ENCODE measurements around the gene ATG13.
"Not testable (repeated sequence)": the region's sequence is repeated elsewhere in the genome, so short reads cannot be mapped to it uniquely, and the experiment has no call there.

ATG13 gene

DNA sequence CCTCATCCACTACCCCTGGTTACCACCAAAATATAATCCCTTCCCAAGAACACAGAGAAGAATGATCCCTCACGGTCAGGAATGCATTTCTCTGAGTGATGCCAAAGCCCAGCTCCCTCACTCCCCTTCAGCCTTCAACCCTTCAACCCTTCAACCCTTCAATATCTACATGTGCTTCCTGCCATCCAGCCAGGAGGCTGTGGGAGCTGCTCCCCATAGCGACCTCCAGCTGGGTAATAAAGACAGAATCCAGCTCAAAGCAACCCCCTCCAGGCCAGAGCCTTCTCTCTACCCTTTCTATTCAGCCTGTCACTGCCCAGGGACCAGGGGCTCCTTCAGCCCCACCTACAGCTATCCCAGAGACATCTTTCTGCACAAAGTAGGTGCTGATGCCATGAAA lies 80.4 kb downstream of the ATG13 start:
- no peak for DNase-seq (ENCODE audit: low read depth)

DNA sequence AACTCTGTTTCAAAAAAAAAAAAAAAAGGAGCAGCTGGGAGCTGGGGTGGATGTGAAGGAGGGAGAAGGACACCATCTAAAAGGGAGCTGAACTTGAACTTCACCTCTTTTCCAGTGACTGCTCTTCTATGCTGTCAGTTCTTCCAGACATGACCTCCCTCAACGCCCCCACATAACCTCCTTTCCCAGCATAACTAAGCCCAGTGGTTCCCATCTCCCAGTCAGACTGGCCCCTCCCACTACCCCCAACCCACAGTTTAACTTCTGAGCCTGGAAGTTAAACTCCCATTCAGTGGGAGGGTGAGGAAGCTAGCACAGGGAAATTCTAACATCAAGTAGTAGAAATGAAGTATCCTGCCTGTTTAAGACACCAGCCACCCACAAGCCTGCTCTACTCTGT lies 81.2 kb downstream of the ATG13 start:
- DNase-seq (ENCODE audit: low read depth), result no peak

DNA sequence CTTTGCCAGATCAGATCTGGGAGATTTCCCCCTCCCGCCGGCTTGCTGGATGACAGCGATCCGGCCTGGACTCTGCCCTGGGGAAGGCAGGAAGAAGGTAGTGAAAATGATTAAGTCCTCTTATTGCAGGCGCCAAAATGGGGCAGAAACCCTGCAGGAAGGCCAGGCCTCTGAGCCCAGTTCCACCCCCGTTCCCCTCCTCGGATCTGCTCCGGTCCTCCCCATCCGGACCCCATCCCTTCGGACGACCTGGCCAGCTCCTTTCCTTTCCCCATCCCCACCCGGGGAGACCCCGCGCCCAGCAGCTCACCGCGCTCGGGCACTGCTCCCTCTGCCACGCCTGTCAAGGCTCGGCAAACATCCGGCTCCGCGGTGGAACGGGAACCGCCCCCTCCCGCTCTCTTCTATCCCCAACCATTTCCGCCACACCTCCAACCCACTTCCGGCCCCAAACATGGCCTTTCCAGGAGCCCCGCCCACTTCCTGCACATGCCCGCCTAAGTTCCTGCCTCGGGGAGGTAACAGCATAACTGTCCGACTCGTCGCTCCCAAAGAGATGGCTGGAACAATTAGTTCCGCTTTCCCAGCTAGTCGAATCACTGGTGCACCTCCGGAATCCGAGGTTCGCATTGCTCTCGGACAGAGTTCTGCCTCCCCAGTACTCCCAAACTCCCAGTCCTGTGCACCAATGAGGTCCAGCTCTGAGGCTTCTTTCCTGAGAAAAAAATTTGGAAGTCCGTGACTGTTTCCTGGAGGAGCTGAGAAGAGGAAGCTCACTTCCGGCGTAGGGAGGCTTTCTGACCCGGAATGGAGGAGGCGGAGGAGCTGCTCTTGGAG lies 83.1 kb downstream of the ATG13 start, which contains the start of the genes ARHGAP1 and ZNF408:
ARHGAP1 (minus strand) TSS at position 379 of the 837 bp plus-strand sequence. CDS start 4,512 bp downstream, outside the sequence.
ZNF408 (plus strand) TSS at position 791 of the 837 bp plus-strand sequence; CDS start at position 808, 17 bp downstream.
- DNase-seq (ENCODE audit: low read depth), result peak; percentile 95

DNA sequence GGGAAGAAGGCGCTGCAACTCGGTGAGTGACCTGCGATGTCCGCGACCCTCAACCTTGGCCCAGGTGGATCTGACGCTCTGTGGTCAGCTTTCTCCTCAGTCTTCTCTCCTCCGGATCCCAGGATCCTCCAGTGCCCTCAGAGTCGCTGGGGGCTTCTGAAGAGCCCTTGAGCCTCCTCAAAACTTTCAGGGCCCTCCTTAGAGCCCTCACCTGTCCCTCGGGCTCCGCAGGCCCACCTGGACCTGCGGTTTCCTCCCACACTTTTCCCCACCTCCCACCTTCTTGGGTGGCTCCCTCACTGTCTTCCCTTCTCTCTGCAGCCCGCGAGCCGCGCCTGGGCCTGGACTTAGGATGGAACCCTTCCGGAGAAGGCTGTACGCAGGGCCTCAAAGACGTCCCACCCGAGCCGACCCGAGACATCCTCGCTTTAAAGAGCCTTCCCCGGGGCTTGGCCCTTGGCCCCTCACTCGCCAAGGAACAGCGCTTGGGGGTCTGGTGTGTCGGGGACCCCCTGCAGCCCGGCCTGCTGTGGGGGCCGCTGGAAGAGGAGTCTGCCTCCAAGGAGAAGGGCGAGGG lies 83.8 kb downstream of the ATG13 start:
- DNase-seq (ENCODE audit: low read depth), result no peak

DNA sequence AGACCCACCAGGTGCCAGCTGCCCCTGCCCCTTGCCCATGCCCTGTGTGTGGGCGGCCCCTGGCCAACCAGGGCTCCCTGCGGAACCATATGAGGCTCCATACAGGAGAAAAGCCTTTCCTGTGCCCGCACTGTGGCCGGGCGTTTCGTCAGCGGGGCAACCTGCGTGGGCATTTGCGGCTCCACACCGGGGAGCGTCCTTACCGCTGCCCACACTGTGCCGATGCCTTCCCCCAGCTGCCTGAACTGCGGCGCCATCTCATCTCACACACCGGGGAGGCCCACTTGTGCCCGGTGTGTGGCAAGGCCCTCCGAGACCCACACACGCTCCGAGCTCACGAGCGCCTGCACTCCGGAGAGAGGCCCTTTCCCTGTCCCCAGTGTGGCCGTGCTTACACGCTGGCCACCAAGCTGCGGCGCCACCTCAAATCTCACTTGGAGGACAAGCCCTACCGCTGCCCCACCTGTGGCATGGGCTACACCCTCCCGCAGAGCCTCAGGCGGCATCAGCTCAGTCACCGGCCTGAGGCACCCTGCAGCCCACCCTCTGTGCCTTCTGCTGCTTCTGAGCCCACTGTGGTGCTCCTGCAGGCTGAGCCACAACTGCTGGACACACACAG lies 87.8 kb downstream of the ATG13 start:
- DNase-seq (ENCODE audit: low read depth), result no peak

DNA sequence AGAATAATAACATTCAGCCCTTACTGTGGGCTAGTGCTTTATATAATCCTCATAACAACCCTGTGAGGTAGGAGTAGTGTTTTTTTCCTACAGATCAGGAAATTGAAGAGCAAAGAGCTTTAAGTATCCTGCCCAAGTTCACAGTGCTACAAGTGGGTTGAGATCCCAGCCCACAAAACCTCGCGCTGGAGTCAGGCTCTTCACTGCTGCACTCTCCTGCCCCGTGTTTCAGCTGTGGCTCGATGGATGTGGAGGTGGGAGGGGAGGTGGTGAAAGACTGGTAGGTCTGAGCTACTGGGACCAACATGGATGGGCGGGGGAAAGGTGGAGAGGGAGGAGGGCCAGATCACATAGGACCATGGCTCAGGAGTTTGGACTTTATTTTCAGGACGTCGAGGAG lies 89.5 kb downstream of the ATG13 start:
- DNase-seq (ENCODE audit: low read depth), result no peak

DNA sequence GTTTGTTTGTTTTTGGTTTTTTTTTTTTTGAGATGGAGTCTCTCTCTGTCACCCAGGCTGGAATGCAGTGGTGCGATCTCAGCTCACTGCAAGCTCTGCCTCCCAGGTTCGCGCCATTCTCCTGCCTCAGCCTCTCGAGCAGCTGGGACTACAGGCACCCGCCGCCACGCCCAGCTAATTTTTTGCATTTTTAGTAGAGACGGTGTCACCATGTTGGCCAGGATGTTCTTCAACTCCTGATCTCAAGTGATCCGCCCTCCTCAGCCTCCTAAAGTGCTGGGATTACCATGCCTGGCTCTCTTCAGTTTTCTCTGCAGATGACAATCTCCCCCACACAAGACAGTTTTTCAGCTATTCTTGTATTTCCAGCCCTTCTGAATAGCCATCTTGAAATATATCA lies 92.0 kb downstream of the ATG13 start:
- not testable (repeated sequence) for DNase-seq (ENCODE audit: low read depth)

DNA sequence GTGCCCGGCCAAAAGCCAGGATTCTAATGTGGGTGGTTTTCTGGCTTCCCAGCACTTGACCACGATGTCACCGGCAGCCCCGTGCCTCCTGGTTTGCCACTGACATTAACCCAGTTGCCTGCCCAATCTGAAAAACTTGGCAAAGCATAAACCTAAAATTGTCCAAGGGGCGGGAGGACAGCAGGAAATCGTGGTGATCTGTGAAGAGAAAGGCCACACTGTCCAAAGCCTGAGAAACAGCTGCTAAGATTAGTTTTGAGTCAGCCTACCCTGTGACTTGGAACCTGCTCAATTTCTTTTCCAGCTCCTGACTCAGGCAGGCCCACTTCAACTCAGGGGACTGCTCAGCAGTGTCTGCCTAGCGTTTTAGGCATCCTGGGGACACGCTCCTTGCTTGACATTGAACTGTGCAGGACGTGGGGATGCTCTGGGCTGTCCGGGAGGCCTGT lies 93.5 kb downstream of the ATG13 start:
- DNase-seq (ENCODE audit: low read depth), result peak; percentile 85

DNA sequence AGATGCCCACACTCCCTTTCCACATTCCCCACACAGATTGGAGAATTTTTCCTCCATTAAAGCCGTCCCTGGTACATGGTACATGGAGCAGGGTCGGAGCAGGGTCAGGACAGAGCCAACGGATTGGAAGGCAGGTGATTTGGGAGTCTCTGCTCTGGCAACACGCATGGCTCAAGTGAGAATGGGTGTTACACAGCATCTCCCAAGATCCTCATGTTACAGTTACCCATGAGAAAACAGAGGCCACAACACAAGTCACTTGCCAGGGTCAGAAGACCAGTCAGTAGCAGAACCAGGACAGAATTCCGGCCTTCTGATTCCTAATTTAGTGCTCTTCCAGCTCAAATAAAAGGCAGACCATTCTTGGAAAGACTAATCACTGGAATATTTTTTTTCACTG lies 94.0 kb downstream of the ATG13 start:
- DNase-seq (ENCODE audit: low read depth), result no peak

DNA sequence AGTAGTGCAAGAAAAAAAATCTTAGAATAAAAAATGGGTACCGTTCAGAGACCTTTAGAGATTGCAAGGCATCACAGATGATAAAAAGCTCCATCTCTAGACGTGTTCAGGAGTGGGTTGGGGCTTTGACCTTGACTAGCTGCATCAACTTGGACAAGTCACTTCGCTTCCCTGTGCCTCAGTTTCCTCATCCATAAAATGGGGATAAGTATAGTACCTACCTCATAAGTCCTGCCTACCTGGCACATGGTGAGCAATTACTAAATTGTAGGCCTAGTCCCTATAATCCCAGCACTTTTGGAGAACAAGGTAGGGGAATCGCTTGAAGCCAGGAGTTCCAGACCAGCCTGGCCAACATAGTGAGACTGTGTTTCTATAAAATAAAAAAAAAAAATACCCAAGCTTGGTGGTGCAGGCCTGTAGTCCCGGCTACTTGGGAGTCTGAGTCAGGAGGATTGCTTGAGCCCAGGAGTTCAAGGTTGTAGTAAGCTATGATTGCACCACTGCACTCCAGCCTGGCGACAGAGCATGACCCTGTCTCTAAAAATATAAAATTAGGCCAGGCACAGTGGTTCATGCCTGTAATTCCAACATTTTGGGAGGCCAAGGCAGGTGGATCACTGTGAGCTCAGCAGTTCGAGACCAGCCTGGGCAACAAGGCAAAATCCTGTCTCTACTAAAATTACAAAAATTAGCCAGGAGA lies 95.7 kb downstream of the ATG13 start:
- no peak for DNase-seq (ENCODE audit: low read depth)

DNA sequence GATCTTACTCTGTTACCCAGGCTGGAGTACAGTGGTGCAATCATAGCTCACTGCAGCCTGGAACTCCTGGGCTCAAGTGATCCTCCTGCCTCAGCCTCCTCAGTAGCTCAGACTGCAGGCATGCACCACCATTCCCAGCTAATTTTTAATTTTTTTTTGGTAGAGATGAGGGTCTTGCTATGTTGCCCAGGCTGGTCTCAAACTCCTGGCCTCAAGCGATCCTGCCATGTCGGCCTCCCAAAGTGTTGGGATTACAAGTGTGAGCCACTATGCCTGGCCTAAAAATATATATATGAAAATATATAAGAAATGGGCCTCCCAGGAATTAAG lies 100.4 kb downstream of the ATG13 start:
- not testable (repeated sequence) for DNase-seq (ENCODE audit: low read depth)

DNA sequence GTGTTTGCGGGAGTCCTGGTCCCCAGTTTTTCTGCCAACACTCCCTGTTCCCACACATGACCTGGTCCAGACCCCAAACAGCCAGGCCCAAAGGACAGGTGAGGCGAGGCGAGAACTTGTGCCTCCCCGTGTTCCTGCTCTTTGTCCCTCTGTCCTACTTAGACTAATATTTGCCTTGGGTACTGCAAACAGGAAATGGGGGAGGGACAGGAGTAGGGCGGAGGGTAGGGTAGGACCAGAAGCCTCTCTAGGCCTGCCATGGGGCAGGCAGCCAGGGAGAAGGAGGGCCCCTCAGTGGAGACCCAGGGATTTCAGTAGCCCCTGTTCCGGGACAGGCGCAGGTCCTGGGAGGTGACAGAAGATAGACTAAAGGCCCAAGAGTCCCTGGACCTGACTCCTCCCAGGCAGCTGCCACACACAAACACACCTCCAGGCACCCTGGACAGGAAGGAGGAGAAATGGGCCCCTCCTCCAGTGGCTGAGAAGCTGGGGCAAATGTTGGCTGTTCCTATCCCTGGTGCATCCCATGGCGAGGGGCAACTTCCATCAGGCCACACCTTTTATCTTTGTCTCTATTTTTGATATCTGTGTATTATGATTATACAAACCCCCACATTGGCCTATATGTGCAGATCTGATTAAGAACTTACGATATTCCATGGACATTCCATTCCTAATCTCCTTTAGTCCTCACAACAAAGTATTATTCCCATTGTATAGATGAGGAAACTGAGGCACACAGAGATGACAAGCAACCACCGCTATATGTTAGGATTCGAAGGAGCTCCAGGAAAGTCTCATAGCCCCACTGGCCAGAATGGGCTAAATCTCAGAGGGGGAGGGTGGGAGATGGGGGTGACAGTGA lies 101.0 kb downstream of the ATG13 start:
- DNase-seq (ENCODE audit: low read depth), result no peak

DNA sequence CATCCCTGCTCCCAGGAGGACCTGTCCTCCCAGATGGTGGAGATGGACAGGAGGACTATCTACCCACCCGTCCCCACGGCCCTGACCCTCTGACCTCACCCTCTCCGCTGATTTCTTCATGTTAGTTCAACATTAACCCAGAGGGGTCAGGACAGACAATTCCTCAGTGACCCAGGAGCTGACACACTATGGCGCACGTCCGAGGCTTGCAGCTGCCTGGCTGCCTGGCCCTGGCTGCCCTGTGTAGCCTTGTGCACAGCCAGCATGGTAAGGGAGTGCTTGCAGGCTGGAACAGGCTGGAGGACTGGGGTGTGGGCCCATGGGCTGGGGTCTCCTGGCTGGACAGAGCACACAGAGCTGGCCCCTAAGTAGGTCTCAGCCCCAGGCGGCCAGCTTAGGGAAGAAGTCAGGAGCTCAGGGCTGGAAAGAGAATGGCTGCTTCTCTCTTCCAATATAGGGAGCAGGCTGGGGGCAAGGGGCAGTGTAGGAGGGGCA lies 101.7 kb downstream of the ATG13 start, which contains the start of gene F2:
F2 (plus strand) TSS at position 166 of the 495 bp plus-strand sequence; CDS start at position 189, 23 bp downstream.
- DNase-seq (ENCODE audit: low read depth), result no peak

DNA sequence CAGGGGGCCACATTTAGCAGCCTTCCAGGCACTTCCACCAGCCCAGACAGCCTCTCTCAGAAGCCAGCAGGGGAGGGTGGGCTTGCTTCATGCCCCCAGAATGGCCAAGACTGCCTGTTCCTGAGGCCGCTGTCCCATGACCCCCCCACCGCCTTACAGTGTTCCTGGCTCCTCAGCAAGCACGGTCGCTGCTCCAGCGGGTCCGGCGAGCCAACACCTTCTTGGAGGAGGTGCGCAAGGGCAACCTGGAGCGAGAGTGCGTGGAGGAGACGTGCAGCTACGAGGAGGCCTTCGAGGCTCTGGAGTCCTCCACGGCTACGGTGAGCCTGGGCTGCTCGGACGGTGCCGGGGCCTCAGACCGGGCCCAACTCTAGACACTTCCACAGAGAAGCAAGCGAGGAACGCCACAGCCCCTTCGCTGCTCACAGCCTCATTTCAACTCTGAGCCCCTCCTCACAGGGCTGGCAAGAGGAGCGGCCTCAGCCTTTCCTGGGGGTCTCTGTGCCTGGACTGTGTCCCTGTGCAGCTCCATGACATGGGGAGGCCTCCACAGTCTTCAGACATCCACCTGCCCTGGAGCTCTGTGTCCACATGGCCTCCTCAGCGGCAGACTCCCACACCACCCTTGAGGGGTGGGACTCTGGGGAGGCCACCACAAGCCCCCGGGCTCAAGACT lies 102.3 kb downstream of the ATG13 start:
- no peak for DNase-seq (ENCODE audit: low read depth)

DNA sequence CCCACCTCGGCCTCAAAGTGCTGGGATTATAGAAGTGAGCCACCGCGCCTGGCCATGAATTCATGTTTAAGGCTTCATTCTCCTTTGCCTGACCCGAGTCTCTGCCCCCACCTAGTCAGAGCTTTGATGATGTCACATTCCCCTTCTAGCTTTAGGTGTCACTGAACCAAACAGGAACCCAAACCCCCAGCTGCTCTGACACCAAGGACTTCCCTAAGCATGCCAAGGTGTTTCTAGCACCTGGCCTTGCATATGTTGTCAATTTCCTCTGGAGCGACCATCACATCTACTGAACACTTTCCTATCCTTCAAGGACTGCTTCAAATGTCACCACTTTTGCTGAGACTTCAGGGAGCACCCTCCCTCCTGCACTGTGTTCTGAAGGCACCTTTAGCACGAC lies 103.9 kb downstream of the ATG13 start:
- DNase-seq (ENCODE audit: low read depth), result no peak

DNA sequence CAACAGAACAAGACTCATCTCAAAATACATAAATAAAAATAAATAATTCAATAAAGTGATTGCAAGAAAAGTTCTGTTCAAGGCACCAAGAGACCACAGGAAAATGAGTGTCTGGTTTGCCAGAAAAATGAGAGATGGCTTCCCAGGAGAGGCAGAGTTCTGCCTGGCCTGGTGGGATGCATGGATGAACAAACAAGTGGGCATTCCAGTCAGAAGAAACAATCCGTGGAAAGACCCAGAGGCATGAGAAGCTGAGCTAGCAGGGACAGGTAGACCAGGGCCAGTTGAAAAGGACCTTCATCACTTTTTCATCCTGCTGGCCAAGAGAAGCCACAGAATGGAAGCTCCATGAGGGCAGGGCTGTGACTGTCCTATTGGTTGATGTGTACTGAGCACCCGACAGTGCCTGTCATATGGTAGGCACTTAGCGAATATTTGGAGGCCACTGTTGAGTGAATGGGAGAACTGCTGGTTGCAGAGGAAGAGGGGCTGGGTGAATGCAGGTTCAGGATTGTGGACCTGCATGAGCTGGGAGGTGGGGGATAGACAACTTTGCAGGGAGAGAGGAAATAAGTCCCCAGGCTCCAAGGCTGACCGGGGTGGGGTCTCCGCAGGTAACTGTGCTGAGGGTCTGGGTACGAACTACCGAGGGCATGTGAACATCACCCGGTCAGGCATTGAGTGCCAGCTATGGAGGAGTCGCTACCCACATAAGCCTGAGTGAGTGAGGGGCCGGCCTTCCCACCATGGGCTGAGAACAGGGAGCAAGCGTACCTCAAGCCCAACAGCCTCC lies 105.4 kb downstream of the ATG13 start:
- DNase-seq (ENCODE audit: low read depth), result no peak

DNA sequence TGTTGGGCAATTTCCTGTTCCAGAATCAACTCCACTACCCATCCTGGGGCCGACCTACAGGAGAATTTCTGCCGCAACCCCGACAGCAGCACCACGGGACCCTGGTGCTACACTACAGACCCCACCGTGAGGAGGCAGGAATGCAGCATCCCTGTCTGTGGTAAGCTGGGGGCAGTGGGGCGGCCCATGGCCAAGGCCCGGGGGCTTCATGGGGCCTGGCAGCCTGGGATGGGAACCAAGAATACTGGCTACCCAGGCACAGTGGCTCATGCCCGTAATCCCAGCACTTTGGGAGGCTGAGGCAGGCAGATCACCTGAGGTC lies 106.0 kb downstream of the ATG13 start:
- DNase-seq (ENCODE audit: low read depth), result no peak

DNA sequence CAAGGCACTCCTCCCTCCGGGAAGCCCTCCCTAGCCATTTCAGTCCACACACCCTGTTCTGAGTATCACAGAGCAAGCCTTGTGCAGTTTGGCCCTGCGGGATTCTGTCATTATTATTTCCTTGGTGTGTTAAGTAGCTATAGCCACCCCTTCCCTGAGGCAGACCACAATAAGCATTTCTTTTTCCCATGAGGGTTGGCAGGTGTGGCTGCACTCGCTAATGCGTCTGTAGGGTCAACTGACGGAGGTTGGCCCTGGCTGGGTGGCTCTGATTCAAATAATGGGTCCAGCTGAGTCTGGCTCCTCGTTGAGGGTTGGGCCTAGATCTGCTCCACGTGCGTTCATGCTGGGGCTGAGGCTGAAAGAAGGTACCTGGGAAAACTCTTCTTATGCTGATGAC lies 106.7 kb downstream of the ATG13 start:
- no peak for DNase-seq (ENCODE audit: low read depth)

All from non-pigmented ciliary epithelial cell (primary cell).